Prostate gland (tissue), 2 donors: Measurements from ENCODE around the gene KCTD15. TPM values are rescaled to one million over a fixed set of nuclear protein-coding genes. Genes with fewer than 3 reads are reported as not detected.

ENCODE experiments used
- DNase-seq: peaks from one replicate; pipeline ENCODE4 v3.0.0-alpha.2; 2019; ENCODE audit warnings: low spot score
- H3K27ac ChIP-seq, 2 donors: fragments of 200-600 bp; sonication (generic); 2 replicates each; pipeline ENCODE4 v1.5.1; 2017 to 2019
- H3K27me3 ChIP-seq: fragments of 200-600 bp; sonication (generic); replicated peaks from 2 replicates; pipeline ENCODE4 v1.5.1; 2019; ENCODE audit not compliant: insufficient read depth
- H3K36me3 ChIP-seq, 2 donors: fragments of 200-600 bp; sonication (generic); 1 replicate in 1 of 2; 2 replicates in 1 of 2; pipeline versions ENCODE4 v1.5.1 to v1.8.1; 2017 to 2019
- H3K4me1 ChIP-seq: fragments of 200-600 bp; sonication (generic); replicated peaks from 2 replicates; pipeline ENCODE4 v1.5.1; 2019
- H3K4me3 ChIP-seq, 2 donors: fragments of 200-600 bp; sonication (generic); 2 replicates each; pipeline ENCODE4 v1.5.1; 2017 to 2019
- H3K9me3 ChIP-seq: fragments of 200-600 bp; sonication (generic); 2 replicates; pipeline ENCODE4 v1.5.1; 2017
- CTCF ChIP-seq, 4 experiments: fragments of 200-600 bp in 2 of 4; fragments of 450-650 bp in 2 of 4; sonication (generic) in 2 of 4; IDR thresholded peaks; 1 replicate in 3 of 4; 2 replicates in 1 of 4; pipeline ENCODE4 v1.5.1; 2016 to 2019; ENCODE audit warnings: antibody characterized with exemption in 4 of 4, mild to moderate bottlenecking in 2 of 4, moderate library complexity in 2 of 4
- POLR2A ChIP-seq: fragments of 450-650 bp; IDR thresholded peaks from one replicate; pipeline ENCODE4 v1.6.1; 2016; ENCODE audit warnings: antibody characterized with exemption, mild to moderate bottlenecking
- POLR2AphosphoS5 ChIP-seq: sonication (generic); formaldehyde crosslinking; IDR thresholded peaks from one replicate; pipeline ENCODE4 v1.6.1; 2017; ENCODE audit warnings: antibody characterized with exemption
- WGBS: methylation state at CpG from one replicate; pipeline ENCODE4 v1.1.5; 2018; 5-methylcytosine and 5-hydroxymethylcytosine counted together
- intact Hi-C: fragments of 100-400 bp; cut with DNase I; formaldehyde crosslinking; loops from one replicate; pipeline ENCODE4 v1.14.2; 2022
- total RNA-seq, 2 donors: library from RNA; depleted of rRNA; stranded (reverse); fragments of >200 nt; gene quantifications; one replicate each; pipeline ENCODE4 v1.1.0, GENCODE V29; 2016

KCTD15 gene
- total RNA-seq, 2 donors from 2014 or later, result 41.7 to 74.6 TPM

GRCh38 chr19:33794683-33795369 lies 1.8 kb upstream of the KCTD15 start:
- WGBS, result 23% methylated on average over 29 of the region's 32 CpGs
- Histone ChIP-seq H3K36me3 (no peaks in the 10 kb centered on the region), H3K9me3 (no peaks in the 10 kb centered on the region), H3K27me3 (no peaks in the 10 kb centered on the region), H3K4me1 (no peaks in the 10 kb centered on the region), H3K27ac (peak overlapping the region; percentile 91 to 96), H3K4me3 (peak overlapping the region; percentile 54 to 80)
- DNase-seq, result no peak
- intact Hi-C loops, result no loop called here
- TF ChIP-seq POLR2A (no peak), POLR2AphosphoS5 (no peak), CTCF (IDR thresholded peaks at IDR 0.05) (no peak)

GRCh38 chr19:33795370-33796163 lies 1.1 kb upstream of the KCTD15 start:
- TF ChIP-seq CTCF (IDR thresholded peaks at IDR 0.05) (peak; percentile 83 to 92 (median 88)), POLR2AphosphoS5 (peak; percentile 25), POLR2A (peak; percentile 30)
- intact Hi-C loops, result no loop called here
- H3K27me3 ChIP-seq, result no peaks in the 10 kb centered on the region
- H3K4me1 ChIP-seq, result no peaks in the 10 kb centered on the region
- no peaks in the 10 kb centered on the region for H3K36me3 ChIP-seq
- under 1% methylated on average over 86 of the region's 92 CpGs for WGBS
- H3K9me3 ChIP-seq, result no peaks in the 10 kb centered on the region
- DNase-seq, result peak; percentile 77
- peak overlapping the region; percentile 54 to 80 for H3K4me3 ChIP-seq
- peak overlapping the region; percentile 91 to 96 for H3K27ac ChIP-seq

GRCh38 chr19:33797802-33798671 lies 1.4 kb downstream of the KCTD15 start:
- TF ChIP-seq POLR2A (no peak), CTCF (IDR thresholded peaks at IDR 0.05) (no peak), POLR2AphosphoS5 (no peak)
- H3K36me3 ChIP-seq, result no peaks in the 10 kb centered on the region
- no peak for DNase-seq
- 9% methylated on average over 58 of the region's 61 CpGs for WGBS
- peak overlapping the region; percentile 54 to 80 for H3K4me3 ChIP-seq
- H3K9me3 ChIP-seq, result no peaks in the 10 kb centered on the region
- H3K27ac ChIP-seq, result peak overlapping the region; percentile 91 to 96
- no peaks in the 10 kb centered on the region for H3K4me1 ChIP-seq
- H3K27me3 ChIP-seq, result no peaks in the 10 kb centered on the region
- intact Hi-C loops, result no loop called here

GRCh38 chr19:33798681-33799111 lies 2.0 kb downstream of the KCTD15 start:
- Histone ChIP-seq H3K27ac (peak overlapping the region; percentile 91 to 96), H3K4me1 (no peaks in the 10 kb centered on the region), H3K27me3 (no peaks in the 10 kb centered on the region), H3K9me3 (no peaks in the 10 kb centered on the region), H3K4me3 (peak overlapping the region; percentile 54 to 80), H3K36me3 (no peaks in the 10 kb centered on the region)
- 54% methylated on average over 12 of the region's 12 CpGs for WGBS
- TF ChIP-seq POLR2A, result no peak
- TF ChIP-seq POLR2AphosphoS5, result no peak
- no peak for TF ChIP-seq CTCF (IDR thresholded peaks at IDR 0.05)
- no peak for DNase-seq
- intact Hi-C loops, result no loop called here
